Fibroblast of skin of abdomen (primary cell): ENCODE results near the gene CROCC.
A peak's percentile ranks its signal among the peaks of the same experiment; 100 is the strongest.

Experiments used
- DNase-seq: peaks from one replicate; pipeline ENCODE4 v3.0.0-alpha.2; 2013

Gene CROCC

DNA sequence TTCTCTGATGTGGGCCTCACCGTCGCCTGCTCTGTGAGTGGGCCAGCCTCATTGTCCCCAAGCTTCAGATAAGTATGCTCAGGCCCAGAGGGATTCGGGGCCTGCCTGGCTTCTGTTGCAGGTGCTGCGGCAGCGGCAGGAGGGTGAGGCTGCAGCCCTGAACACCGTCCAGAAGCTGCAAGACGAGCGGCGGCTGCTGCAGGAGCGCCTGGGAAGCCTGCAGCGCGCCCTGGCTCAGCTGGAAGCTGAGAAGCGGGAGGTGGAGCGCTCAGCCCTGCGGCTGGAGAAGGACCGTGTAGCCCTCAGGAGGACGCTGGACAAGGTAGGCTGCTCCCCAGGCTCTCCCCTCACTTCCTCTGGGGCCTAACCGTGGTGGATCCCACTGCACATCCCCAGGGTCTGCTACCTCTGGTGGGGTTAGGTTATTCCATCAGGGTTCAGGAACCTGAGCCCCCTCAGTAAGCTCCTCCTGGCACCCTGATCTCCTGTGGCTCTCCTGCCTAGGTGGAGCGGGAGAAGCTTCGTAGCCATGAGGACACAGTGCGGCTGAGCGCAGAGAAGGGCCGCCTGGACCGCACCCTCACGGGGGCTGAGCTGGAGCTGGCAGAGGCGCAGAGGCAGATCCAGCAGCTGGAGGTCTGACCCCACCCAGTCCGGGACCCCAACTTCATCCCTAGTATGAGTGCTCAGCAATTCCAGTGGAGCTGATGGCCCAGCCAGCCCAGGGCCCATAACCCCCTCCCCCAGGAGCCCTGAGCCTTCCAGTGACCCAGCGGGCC lies 48.6 kb downstream of the CROCC start:
- no peak for DNase-seq

DNA sequence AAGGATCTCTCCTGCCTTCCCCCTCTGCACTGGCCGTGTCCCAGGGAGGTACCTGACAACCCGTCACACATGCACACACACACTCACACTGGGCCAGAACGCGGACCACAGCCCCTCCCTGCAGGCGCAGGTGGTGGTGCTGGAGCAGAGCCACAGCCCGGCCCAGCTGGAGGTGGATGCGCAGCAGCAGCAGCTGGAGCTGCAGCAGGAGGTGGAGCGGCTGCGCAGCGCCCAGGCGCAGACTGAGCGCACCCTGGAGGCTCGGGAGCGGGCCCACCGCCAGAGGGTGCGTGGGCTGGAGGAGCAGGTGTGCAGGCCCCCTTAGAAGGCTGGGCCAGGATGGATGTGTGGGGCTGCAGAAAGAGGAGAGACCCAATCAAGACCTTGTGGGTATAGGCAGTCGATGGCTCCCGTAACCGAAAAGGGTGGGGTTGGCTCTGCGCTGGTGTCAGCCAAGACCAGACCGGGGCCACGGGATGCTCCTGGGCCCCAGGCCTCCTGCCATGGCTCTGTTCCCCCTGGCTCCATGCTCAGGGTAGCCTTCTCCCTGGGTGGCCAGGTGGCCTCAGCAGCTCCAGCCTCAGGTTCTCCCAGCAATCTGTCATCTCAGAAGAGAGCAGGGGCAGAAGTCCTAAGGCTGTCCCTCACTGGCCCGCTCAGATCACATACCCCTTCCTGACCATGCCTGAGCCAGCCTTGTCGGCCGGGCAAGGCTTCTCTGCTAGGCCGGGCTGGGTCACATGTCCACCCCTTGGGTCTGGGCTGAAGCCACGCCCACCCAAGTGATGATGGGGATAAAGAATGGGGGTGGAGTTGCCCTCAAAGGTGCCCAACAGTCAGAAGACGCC lies 49.8 kb downstream of the CROCC start:
- DNase-seq, result peak; percentile 37

DNA sequence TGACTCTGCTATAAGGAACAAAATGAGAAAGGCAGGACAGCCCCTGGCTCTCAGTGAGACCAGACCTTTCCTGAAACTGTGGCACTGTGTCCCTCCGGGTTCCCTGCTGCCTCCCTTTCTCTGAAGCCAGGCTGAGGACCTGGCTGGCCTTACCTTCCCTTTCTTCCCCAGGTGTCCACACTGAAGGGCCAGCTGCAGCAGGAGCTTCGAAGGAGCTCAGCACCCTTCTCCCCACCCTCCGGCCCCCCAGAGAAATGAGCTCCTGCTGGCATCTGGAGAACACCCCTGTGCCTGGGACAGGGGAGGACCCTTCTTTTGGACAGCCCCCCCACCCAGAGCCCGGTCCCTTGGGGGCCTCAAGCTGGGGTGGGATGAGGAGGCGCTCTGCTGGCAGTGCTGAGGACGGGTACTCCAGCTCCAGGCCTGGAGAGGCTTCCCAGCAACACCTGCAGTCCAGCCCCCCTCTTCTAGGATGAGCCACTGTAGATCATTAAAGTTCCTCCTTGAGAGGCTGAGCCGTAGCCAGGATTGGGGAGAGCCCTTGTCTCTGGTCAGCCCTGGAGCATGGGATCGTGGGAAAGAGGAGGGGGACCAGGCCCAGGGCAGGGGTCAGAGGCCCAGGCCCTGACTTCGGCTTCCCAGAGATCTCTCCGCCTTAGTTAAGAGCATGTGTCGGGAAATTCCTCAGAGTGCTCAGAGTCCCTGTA lies 50.6 kb downstream of the CROCC start:
- no peak for DNase-seq

DNA sequence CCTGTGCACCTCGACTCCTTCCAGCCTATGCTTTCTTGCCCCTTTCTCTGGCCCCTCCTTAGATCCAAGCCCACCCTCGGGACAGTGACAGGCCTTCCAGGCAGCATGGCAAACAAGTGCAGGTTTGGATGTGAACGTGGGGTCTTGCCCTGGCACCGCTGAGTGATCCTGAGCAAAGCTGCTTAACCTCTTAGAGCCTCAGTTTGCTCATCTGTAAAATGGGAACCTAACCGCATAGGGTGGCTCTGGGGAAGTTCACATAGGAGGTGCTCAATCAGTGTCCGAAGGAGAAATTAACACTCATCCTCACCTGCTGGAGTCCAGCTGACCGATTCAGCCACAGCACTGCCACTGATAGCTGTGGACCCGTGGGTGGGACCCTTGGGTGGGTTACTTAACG lies 51.5 kb downstream of the CROCC start:
- no peak for DNase-seq

GRCh38 chr1:16975211-16975610 lies 53.5 kb downstream of the CROCC start:
- DNase-seq, result no peak

GRCh38 chr1:16975838-16976237 lies 54.1 kb downstream of the CROCC start:
- no peak for DNase-seq

DNA sequence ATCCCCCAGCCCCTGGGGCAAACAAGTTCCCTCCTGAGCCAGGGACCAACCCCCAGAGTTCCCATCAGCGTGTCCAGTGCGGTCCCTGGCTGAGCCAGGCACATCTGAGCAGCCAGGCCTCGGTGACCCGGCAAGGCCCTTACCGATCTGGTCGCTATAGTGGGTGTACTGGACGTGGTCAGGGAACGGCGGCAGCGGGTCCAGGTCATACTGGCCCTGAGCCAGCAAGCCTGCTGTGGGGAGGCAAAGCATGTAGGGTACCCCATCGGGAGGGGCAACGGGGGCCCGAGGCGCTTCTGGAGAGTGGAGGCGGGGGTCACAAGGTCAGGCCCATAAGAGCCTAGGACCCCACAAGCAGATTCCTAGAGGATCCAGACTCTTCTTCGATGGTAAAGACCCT lies 55.2 kb downstream of the CROCC start:
- DNase-seq, result no peak

DNA sequence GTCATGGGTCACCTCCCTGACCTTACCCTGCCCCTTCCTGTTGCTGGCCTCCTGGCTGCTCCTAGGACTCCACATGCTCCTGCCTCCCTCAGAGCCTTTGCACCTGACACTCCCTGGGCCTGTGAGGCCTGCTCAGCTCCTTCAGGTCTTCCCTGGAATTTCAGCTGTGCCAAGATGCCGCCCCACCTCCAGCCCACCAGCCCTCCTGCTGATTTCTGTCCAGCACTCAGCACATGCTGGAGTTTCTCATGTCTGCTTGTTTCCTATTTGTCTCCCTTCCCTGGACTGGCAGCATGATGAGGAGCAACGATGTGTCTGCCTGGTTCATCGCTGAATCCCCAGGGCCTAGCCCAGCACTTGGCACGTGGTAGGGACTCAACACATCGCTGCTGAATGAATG lies 55.6 kb downstream of the CROCC start:
- DNase-seq, result no peak

DNA sequence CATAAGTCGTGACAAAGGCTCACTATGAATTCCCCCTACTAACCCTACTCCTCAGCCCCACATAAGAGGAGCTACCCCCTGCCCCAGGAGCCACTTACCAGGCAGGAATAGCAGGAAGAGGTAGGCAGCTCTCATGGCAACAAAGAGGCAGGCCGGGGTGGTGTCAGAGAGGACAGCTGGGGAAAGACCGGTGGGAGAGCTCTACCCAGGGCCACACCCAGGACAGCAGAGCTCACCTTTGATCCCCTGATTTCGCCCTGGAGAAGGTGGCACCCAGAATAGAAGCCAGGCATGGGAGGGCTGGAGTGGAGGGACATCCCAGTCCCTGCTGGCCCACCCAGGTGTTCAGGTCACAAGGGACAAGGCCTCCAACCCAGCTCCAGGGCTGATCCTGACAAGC lies 56.4 kb downstream of the CROCC start:
- DNase-seq, result no peak

DNA sequence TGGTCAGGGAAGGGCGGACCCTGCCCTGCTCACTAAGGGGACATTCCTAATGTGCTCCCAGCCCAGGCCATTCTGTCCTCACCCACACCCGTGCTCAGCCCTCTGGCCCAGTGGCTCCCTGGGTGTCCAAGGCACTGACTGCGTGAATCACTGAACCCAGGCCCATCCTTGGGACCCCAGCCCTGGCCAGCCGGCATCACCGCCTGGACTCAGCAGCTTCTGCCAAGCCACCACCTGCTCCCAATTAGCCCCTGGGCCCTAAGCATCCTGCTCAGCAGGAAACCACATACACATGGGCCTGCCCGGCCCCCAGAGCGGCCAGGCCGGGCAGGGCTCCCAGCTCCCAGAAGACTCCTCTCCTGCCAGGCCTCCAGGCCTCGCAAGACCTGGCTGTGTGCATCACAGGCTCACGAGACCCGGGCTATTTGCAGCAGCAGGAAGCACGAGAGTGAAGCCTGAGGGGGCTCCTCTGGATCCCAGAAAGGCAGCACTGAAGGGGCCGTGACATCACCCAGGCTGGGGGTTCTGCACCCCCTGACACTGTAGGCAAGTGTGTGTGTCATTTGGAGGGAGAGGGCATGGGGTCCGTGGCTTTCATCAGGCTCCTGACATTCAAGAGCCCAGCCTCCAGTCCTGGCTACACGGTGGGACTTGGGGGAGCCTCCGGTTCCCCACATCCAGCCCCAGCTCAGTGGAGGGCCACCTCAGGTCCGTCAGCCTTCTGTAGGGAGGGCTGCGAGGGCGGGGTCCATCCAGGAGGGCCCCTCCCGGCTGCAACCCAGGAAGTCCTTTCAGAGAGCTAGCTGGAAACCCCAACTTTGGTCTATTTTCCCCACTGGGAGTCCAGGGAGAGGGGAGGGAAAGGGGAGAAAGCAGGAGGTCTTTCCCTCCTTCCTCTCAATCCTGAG lies 57.1 kb downstream of the CROCC start:
- peak; percentile 94 for DNase-seq

- peak; percentile 86 for DNase-seq
These were observed 58.0 kb downstream of the CROCC start for GRCh38 chr1:16979475-16980327.

GRCh38 chr1:16980473-16981268 lies 58.9 kb downstream of the CROCC start, which contains the start of gene MFAP2:
MFAP2 (minus strand) TSS chr1:16980620; CDS start chr1:16978273, 2,347 bp downstream.
- peak; percentile 62 for DNase-seq

DNA sequence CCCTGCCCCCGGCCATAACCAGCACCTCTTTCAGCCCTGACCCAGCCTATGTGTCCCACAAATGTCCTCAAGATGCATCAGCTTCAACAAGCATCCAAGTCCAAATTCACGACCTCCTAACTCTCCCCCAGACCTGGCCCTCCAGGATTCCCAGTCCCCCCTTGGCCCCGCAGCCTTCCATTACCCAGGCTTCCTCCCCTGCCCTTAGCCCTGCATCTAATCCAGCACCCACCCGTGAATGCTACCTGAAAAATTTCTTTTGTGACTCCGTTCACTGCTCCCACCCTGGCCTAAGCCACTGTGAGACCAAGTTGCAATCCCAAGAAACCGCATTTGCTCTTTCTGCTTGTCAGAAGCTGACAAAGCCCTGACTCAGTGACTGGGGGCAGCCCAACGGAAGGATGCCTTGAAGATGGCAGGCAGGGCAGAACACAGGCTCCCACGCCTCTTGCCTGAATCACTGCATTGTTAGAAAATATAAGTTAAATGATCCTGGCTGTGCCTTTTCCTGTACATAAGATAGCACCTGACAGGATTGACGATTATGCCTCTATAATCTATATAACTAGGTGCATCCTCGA lies 59.6 kb downstream of the CROCC start:
- DNase-seq, result peak; percentile 92

DNA sequence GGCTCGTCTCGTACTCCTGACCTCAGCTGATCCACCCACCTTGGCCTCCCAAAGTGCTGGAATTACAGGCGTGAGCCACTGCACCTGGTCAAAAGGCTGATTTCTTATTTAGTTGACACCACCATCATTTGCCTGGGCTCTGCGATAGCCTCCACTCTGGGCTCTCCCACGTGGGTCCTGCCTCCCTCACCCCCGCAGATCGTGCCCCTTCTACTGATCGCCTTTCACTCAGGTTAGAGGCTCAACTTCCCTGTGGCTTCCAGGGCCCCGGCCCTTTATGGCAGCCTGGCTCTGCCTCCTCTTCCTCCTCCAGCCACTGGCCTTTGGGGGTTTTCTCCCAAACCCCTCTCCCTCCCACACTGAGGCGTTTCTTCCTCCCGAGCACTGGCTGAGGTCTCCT lies 61.2 kb downstream of the CROCC start:
- no peak for DNase-seq

DNA sequence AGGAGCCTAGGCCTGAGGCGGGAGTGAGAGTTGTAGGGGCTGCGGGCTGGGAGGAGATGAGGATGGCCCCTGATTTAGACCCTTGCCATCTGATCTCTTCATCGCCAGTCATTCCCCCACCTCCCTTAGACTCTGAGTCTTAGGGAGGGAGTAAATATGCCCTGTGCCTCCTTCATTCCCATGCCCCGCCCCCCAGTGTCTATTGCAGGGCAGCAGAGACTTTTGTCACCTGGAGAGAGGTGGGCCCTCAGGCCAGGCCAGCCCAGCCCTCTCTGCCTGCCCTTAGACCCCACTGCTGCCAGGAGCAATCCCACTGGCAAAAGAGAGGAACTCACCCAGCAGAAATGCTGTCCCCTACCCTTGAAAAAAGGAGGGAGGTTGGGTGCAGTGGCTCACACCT lies 61.9 kb downstream of the CROCC start:
- DNase-seq, result no peak

GRCh38 chr1:16984717-16985116 lies 63.0 kb downstream of the CROCC start:
- peak; percentile 95 for DNase-seq

GRCh38 chr1:16986113-16986512 lies 64.4 kb downstream of the CROCC start:
- DNase-seq, result no peak

- DNase-seq, result no peak
These were observed 64.8 kb downstream of the CROCC start for GRCh38 chr1:16986560-16986959.

DNA sequence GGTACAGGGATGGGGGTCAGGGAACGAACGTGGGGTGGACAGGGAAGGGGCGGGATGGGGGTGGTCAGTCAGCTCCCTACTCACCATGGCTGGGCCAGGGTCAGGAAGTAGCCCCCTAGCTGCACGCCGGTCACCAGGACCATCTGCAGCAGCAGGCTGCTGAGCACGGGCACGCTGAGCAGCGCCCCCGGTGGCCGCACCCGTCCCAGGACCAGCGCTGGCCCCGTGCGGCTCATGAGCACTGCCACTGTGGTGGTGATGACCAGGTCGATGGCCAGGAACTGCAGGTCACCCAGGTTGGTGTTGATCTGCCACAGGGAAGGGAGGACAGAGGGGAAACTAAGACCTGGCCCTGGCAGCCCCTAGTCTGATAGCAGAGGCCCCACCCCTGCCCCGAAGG lies 65.2 kb downstream of the CROCC start:
- no peak for DNase-seq

GRCh38 chr1:16988210-16988609 lies 66.5 kb downstream of the CROCC start:
- no peak for DNase-seq
